WI38 (cell line): ENCODE results near the gene HAUS8.

Experiments
- H3K4me3 ChIP-seq: 2 replicates; pipeline ENCODE4 v1.5.1; 2011; ENCODE audit warnings: low read depth, mild to moderate bottlenecking, control low read depth, low read length
- TF ChIP-seq, protein P1 (sequence below): IDR thresholded peaks from 2 replicates; pipeline ENCODE4 v1.5.1; 2012; ENCODE audit warnings: low read depth, mild to moderate bottlenecking, control low read depth, low read length

Gene HAUS8

DNA sequence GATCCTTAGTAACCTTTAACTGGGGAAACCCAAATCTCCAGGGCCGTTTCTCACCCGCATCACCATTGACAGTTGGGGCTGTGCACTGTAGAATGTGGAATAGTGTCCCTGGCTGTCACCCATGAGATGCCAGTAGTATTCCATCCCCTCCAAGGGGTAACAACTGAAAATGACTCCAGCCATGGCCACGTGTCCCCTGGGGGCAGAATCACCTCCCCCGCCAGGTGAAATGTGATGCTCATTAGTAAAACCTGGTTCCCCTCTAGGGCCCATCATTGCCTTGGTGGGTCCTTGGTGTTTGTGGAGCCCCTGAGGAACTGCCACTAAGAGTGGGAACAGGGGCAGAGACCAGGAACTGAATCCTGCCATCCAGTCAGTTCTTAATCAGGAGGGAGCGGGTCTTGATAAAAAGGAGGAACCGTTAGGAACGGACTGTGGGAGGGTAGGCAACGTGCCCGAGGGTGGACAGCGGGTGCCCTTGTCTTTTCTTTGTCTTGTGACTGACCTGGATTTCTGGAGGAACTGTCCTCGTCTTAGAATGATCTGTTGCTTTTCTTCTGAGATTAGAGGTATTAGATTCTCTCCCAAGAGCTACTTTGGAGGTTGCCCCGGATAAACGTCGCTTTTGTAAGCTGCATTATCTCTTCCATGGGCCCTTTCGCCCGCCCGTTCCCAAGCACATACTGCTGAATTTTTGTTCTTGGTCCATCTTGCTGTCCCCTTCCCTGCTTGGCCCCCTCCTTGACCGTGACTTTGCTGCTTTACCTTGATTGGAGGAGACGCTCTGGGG is 3.9 kb upstream of the HAUS8 start:
- peak overlapping the region; percentile 75 for H3K4me3 ChIP-seq
- TF ChIP-seq, protein P1, sequence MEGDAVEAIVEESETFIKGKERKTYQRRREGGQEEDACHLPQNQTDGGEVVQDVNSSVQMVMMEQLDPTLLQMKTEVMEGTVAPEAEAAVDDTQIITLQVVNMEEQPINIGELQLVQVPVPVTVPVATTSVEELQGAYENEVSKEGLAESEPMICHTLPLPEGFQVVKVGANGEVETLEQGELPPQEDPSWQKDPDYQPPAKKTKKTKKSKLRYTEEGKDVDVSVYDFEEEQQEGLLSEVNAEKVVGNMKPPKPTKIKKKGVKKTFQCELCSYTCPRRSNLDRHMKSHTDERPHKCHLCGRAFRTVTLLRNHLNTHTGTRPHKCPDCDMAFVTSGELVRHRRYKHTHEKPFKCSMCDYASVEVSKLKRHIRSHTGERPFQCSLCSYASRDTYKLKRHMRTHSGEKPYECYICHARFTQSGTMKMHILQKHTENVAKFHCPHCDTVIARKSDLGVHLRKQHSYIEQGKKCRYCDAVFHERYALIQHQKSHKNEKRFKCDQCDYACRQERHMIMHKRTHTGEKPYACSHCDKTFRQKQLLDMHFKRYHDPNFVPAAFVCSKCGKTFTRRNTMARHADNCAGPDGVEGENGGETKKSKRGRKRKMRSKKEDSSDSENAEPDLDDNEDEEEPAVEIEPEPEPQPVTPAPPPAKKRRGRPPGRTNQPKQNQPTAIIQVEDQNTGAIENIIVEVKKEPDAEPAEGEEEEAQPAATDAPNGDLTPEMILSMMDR = no peak

- peak overlapping the region; percentile 75 for H3K4me3 ChIP-seq
Measured at GRCh38 chr19:17078036-17078919, 3.0 kb upstream of the HAUS8 start.

GRCh38 chr19:17077447-17078028 is 2.3 kb upstream of the HAUS8 start:
- TF ChIP-seq, protein P1 = no peak
- peak overlapping the region; percentile 82 for H3K4me3 ChIP-seq

More at GRCh38 chr19:17078036-17078919, 3.0 kb upstream of the HAUS8 start:
- TF ChIP-seq, protein P1 = no peak

DNA sequence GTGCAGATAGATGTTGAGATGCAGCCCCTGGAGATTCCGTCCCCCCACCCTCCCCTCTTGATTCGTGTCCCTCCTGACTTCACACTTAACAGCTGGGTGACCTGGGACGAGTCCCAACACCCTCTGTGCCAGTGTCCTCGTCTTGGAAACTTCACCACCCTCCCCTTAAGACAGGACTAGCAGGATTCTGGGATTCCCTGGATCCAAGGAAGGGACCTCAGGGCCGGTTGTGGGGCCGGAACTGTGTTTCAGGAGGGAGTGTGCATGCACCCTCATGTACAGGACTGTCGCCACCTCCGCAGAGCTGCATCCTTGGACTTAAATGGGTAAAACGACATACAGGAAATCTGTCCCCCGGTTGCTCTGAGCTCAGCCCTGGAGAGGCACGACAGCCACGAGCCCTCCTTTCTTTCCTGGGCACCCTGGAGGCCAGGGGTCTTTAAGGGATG is 1.3 kb upstream of the HAUS8 start:
- TF ChIP-seq, protein P1 = no peak

GRCh38 chr19:17075864-17076542 is 751 bp upstream of the HAUS8 start:
- peak overlapping the region; percentile 82 for H3K4me3 ChIP-seq
- TF ChIP-seq, protein P1 = no peak

More for the DNA sequence above, 1.3 kb upstream of the HAUS8 start:
- peak overlapping the region; percentile 82 for H3K4me3 ChIP-seq

- peak overlapping the region; percentile 77 for H3K4me3 ChIP-seq
- TF ChIP-seq, protein P1 = no peak
Measured at GRCh38 chr19:17074634-17075034, 618 bp downstream of the HAUS8 start.
